WTC11 (cell line): ENCODE measurements around the gene SNX32. TPM values are rescaled to one million over a fixed set of nuclear protein-coding genes. Genes with fewer than 3 reads are reported as not detected.

Source experiments
- ATAC-seq: fragments of 200-7000 bp; cut with Tn5 transposase; 2 replicates; pipeline ENCODE4 v1.10.0; 2021; ENCODE audit warnings: mild to moderate bottlenecking, moderate library complexity
- CTCF ChIA-PET: fragments of 300-600 bp; sonication (Branson Sonifier 250); formaldehyde crosslinking; loops from one replicate; lab custom pipeline; 2021; ENCODE audit warnings: antibody characterized with exemption; lab: Charles Lee
- POLR2A ChIA-PET: fragments of 350-600 bp; sonication (Branson Sonifier 250); formaldehyde crosslinking; loops from one replicate; lab custom pipeline; 2021; ENCODE audit warnings: antibody characterized with exemption; lab: Charles Lee
- DNase-seq: peaks from one replicate; pipeline ENCODE4 v3.0.0; 2021; ENCODE audit warnings: low spot score
- H3K27ac Mint-ChIP-seq: 2 replicates; pipeline ENCODE4 v1.8.0; 2021; ENCODE audit warnings: mixed read lengths
- H3K27me3 Mint-ChIP-seq: 2 replicates; pipeline ENCODE4 v1.8.0; 2021; ENCODE audit warnings: low read depth, mild to moderate bottlenecking, moderate library complexity, mixed read lengths
- H3K36me3 Mint-ChIP-seq: 2 replicates; pipeline ENCODE4 v1.8.0; 2021; ENCODE audit warnings: mixed read lengths
- H3K4me1 Mint-ChIP-seq: 2 replicates; pipeline ENCODE4 v1.8.0; 2022; ENCODE audit warnings: mixed read lengths
- H3K4me3 Mint-ChIP-seq: 2 replicates; pipeline ENCODE4 v1.8.0; 2021; ENCODE audit warnings: mild to moderate bottlenecking, moderate library complexity, mixed read lengths
- H3K9me3 Mint-ChIP-seq: 2 replicates; pipeline ENCODE4 v1.8.0; 2021; ENCODE audit warnings: mixed read lengths
- ATF2 ChIP-seq: sonication (generic); formaldehyde crosslinking; IDR thresholded peaks from 2 replicates; pipeline ENCODE4 v1.8.1; 2022; ENCODE audit warnings: low read depth, missing genetic modification reagents, borderline replicate concordance
- ERG ChIP-seq: fragments of 250-450 bp; sonication (Bioruptor Pico); IDR thresholded peaks from 2 replicates; pipeline ENCODE4 v1.8.0; 2021; ENCODE audit warnings: mild to moderate bottlenecking
- ESRRA ChIP-seq: sonication (generic); formaldehyde crosslinking; IDR thresholded peaks from 2 replicates; pipeline ENCODE4 v1.8.1; 2022; ENCODE audit warnings: mild to moderate bottlenecking, missing genetic modification reagents, borderline replicate concordance
- FOXJ3 ChIP-seq: sonication (generic); formaldehyde crosslinking; IDR thresholded peaks from 2 replicates; pipeline ENCODE4 v1.9.0; 2021; ENCODE audit warnings: missing genetic modification reagents, mild to moderate bottlenecking, borderline replicate concordance
- MAX ChIP-seq: sonication (generic); formaldehyde crosslinking; IDR thresholded peaks from 2 replicates; pipeline ENCODE4 v1.8.0; 2022; ENCODE audit warnings: mild to moderate bottlenecking, missing genetic modification reagents
- NFATC4 ChIP-seq: fragments of 250-450 bp; sonication (Bioruptor Pico); IDR thresholded peaks from 2 replicates; pipeline ENCODE4 v1.9.0; 2021; ENCODE audit warnings: mild to moderate bottlenecking
- NR3C1 ChIP-seq: sonication (generic); formaldehyde crosslinking; conservative IDR thresholded peaks from 2 replicates; pipeline ENCODE4 v1.8.1; 2023; ENCODE audit warnings: low read depth, mild to moderate bottlenecking, missing genetic modification reagents
- RORB ChIP-seq: fragments of 250-450 bp; sonication (Bioruptor Pico); IDR thresholded peaks from 2 replicates; pipeline ENCODE4 v1.9.0; 2021; ENCODE audit warnings: mild to moderate bottlenecking
- SMAD3 ChIP-seq: sonication (generic); formaldehyde crosslinking; IDR thresholded peaks from 2 replicates; pipeline ENCODE4 v1.8.0; 2022; ENCODE audit warnings: missing genetic modification reagents, mild to moderate bottlenecking, borderline replicate concordance
- SMAD4 ChIP-seq: sonication (generic); formaldehyde crosslinking; IDR thresholded peaks from 2 replicates; pipeline ENCODE4 v1.8.0; 2022; ENCODE audit warnings: mild to moderate bottlenecking, missing genetic modification reagents
- SP1 ChIP-seq: sonication (generic); formaldehyde crosslinking; conservative IDR thresholded peaks from 2 replicates; pipeline ENCODE4 v1.8.1; 2022; ENCODE audit warnings: missing genetic modification reagents
- STAT6 ChIP-seq: sonication (generic); formaldehyde crosslinking; conservative IDR thresholded peaks from 2 replicates; pipeline ENCODE4 v1.8.1; 2023; ENCODE audit warnings: mild to moderate bottlenecking, low read depth, missing genetic modification reagents, moderate library complexity
- TCF7 ChIP-seq: sonication (generic); formaldehyde crosslinking; IDR thresholded peaks from 2 replicates; pipeline ENCODE4 v1.8.0; 2022; ENCODE audit warnings: mild to moderate bottlenecking, low read depth, missing genetic modification reagents, moderate library complexity
- ZMAT4 ChIP-seq: fragments of 250-450 bp; sonication (Bioruptor Pico); IDR thresholded peaks from 2 replicates; pipeline ENCODE4 v1.9.0; 2021; ENCODE audit warnings: mild to moderate bottlenecking
- ZNF281 ChIP-seq: sonication (generic); formaldehyde crosslinking; IDR thresholded peaks from 2 replicates; pipeline ENCODE4 v1.8.0; 2023; ENCODE audit warnings: mild to moderate bottlenecking, missing genetic modification reagents
- ZNF416 ChIP-seq: fragments of 250-450 bp; sonication (Bioruptor Pico); IDR thresholded peaks from 2 replicates; pipeline ENCODE4 v1.9.0; 2021; ENCODE audit warnings: mild to moderate bottlenecking, inconsistent platforms
- ZNF423 ChIP-seq: fragments of 250-450 bp; sonication (Bioruptor Pico); IDR thresholded peaks from 2 replicates; pipeline ENCODE4 v2.1.2; 2022; ENCODE audit warnings: mild to moderate bottlenecking, moderate library complexity
- ZNF512 ChIP-seq: sonication (generic); formaldehyde crosslinking; IDR thresholded peaks from 2 replicates; pipeline ENCODE4 v1.8.1; 2022; ENCODE audit warnings: missing genetic modification reagents, borderline replicate concordance
- ZNF532 ChIP-seq: fragments of 250-450 bp; sonication (Bioruptor Pico); IDR thresholded peaks from 2 replicates; pipeline ENCODE4 v1.9.0; 2021; ENCODE audit warnings: mild to moderate bottlenecking, borderline replicate concordance
- total RNA-seq: library from RNA; stranded (reverse); gene quantifications from 3 replicates; pipeline ENCODE4 v1.2.3, GENCODE V29; 2021

The SNX32 gene
- total RNA-seq, 1 experiment from 2014 or later, result 2.9 TPM

- Mint-ChIP-seq H3K4me3 (no peak overlapping the region), H3K36me3 (peaks cover 42% of the 10 kb centered on the region)
- no peak for ATAC-seq
Observed at GRCh38 chr11:65883786-65884715, 50.3 kb downstream of the SNX32 start.

More at GRCh38 chr11:65883786-65884715, 50.3 kb downstream of the SNX32 start:
- Mint-ChIP-seq H3K27me3 (peaks cover 4% of the 10 kb centered on the region), H3K9me3 (no peaks in the 10 kb centered on the region), H3K27ac (no peak overlapping the region), H3K4me1 (peaks cover 17% of the 10 kb centered on the region)
- no peak for DNase-seq
- TF ChIP-seq ERG (CRISPR knock-in tag) (no peak), ZNF281 (no peak), ZNF532 (CRISPR knock-in tag) (no peak), STAT6 (CRISPR knock-in tag) (no peak), ZNF423 (CRISPR knock-in tag) (no peak), RORB (no peak), SMAD4 (CRISPR knock-in tag) (no peak), FOXJ3 (CRISPR knock-in tag) (no peak), SMAD3 (CRISPR knock-in tag) (no peak), SP1 (CRISPR knock-in tag) (no peak), ATF2 (no peak), ZMAT4 (CRISPR knock-in tag) (no peak), MAX (no peak), TCF7 (CRISPR knock-in tag) (no peak), ZNF416 (CRISPR knock-in tag) (no peak), ESRRA (no peak), ZNF512 (CRISPR knock-in tag) (no peak), NR3C1 (no peak), NFATC4 (no peak)
- CTCF ChIA-PET, result interaction anchor here (0.5 to 11.9 kb wide), 71 partner anchors 10 to 870 kb away, joined by 3 to 539 read pairs (median 5); partner anchors contain the start of genes AP5B1, ARL2, BANF1 and CFL1
- POLR2A ChIA-PET, result interaction anchor here (0.6 to 2.2 kb wide), 3 partner anchors 17 to 33 kb away, joined by 3 to 16 read pairs (median 4); partner anchors contain the start of gene CFL1
